ENCODE data around the gene PLCB1. TPM values are rescaled to one million over a fixed set of nuclear protein-coding genes. Genes with fewer than 3 reads are reported as not detected.

The PLCB1 gene
- total and polyA plus RNA-seq, 3 experiments from 2014 or later = 8.5 to 9.9 (median 8.8) TPM

DNA sequence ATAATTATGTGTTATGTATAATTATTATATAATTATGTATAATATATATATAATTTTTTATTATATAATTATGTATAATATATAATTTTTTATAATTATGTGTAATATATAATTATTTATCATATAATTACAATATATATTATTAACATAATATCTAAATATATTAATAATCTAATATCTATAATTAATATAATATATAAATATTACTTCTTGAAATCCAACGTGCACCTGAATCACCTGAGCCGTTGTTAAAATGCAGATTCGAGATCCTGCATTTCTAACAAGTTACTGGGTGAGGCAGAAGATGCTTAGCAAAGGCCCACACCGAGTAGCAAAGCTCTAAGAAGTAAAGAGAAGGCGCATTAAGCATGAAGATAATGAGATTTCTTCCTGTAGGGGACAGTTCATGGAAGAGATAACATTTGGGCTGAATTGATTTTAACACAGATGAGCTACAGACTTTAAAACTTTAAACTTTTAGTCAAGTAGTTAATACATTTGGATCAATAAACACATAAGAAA is 530.4 kb downstream of the PLCB1 start:
- peaks cover 1 to 12% (median 4%) of the 10 kb centered on the region in 3 donors for H3K36me3 Mint-ChIP-seq

DNA sequence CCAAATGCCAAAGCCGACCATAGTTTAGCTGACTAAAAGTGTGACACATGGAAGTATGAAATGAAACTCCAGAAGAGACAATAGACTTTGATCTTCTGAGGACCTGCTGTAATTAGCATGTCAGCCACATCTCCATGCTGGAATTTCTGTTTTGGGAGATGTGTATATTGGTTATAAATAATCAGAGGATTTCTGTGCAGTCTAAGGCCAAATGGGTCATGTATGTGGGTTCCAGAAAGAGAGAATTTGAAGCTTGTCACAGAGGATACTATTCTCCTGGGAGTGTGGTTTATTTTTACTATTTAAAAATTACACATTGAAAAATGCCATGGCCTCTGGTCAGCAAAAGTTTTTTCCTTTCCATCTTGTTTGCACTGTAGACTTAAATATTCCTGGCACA is 531.4 kb downstream of the PLCB1 start:
- POLR2A ChIA-PET = no interaction called here
- CTCF ChIA-PET = no interaction called here

More for the DNA sequence above, 530.4 kb downstream of the PLCB1 start:
- no peak overlapping the region for H3K27ac ChIP-seq (ENCODE audit: low read depth, low read length)
- Mint-ChIP-seq H3K27me3 (no peaks in the 10 kb centered on the region), H3K4me1 (no peaks in the 10 kb centered on the region), H3K9me3 (no peaks in the 10 kb centered on the region), H3K4me3 (no peak overlapping the region), H3K27ac (no peak overlapping the region)
- no peak for DNase-seq
- POLR2A ChIA-PET = no interaction called here
- H3K9me3 ChIP-seq (ENCODE audit: low read length) = no peaks in the 10 kb centered on the region
- CTCF ChIA-PET = no interaction called here
- no peaks in the 10 kb centered on the region for H3K4me1 ChIP-seq (ENCODE audit: insufficient read depth, low read length)
- H3K36me3 ChIP-seq (ENCODE audit: insufficient read depth, low read length) = no peaks in the 10 kb centered on the region
- H3K27me3 ChIP-seq (ENCODE audit: insufficient read depth, low read length, poor library complexity, severe bottlenecking) = no peaks in the 10 kb centered on the region
- H3K4me3 ChIP-seq (ENCODE audit: low read length) = no peak overlapping the region

DNA sequence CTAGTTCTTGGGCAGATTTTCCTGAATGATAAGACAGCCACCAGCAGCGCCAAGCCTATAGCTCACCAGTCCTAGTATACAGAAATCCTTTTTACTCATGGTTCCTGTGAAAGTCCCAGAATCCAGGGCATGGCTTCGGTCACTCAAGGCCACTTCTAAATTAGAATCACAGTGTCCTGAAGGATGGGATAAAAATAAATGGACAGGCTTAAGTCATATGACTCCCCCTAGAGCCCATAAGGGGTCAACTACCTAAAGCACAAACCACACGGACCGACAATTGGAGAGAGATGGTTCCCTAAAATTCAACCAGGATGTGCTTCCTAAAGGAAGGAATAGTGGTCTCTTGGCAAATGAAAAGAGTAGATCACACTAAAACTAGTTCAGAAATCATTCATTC is 532.7 kb downstream of the PLCB1 start:
- Histone ChIP-seq H3K36me3 (ENCODE audit: insufficient read depth, low read length) (no peaks in the 10 kb centered on the region), H3K9me3 (ENCODE audit: low read length) (no peaks in the 10 kb centered on the region), H3K4me3 (ENCODE audit: low read length) (no peak overlapping the region), H3K27me3 (ENCODE audit: insufficient read depth, low read length, poor library complexity, severe bottlenecking) (no peaks in the 10 kb centered on the region), H3K27ac (ENCODE audit: low read depth, low read length) (no peak overlapping the region), H3K4me1 (ENCODE audit: insufficient read depth, low read length) (no peaks in the 10 kb centered on the region)
- Mint-ChIP-seq H3K9me3 (no peaks in the 10 kb centered on the region), H3K4me1 (peaks cover 10 to 19% (median 15%) of the 10 kb centered on the region in 3 donors), H3K4me3 (no peak overlapping the region), H3K36me3 (peaks cover 3 to 7% (median 4%) of the 10 kb centered on the region in 3 donors), H3K27me3 (no peaks in the 10 kb centered on the region), H3K27ac (no peak overlapping the region)
- no peak for DNase-seq
- ChIA-PET CTCF (no interaction called here), POLR2A (no interaction called here)

More for the DNA sequence above, 531.4 kb downstream of the PLCB1 start:
- DNase-seq = no peak
- Histone ChIP-seq H3K27ac (ENCODE audit: low read depth, low read length) (no peak overlapping the region), H3K27me3 (ENCODE audit: insufficient read depth, low read length, poor library complexity, severe bottlenecking) (no peaks in the 10 kb centered on the region), H3K36me3 (ENCODE audit: insufficient read depth, low read length) (no peaks in the 10 kb centered on the region), H3K4me1 (ENCODE audit: insufficient read depth, low read length) (no peaks in the 10 kb centered on the region), H3K9me3 (ENCODE audit: low read length) (no peaks in the 10 kb centered on the region), H3K4me3 (ENCODE audit: low read length) (no peak overlapping the region)
- no peaks in the 10 kb centered on the region for H3K27me3 Mint-ChIP-seq
- H3K36me3 Mint-ChIP-seq = peaks cover 1 to 10% (median 4%) of the 10 kb centered on the region in 3 donors
- H3K4me3 Mint-ChIP-seq = no peak overlapping the region
- H3K9me3 Mint-ChIP-seq = no peaks in the 10 kb centered on the region
- peaks cover 1 to 8% (median 1%) of the 10 kb centered on the region in 3 donors for H3K4me1 Mint-ChIP-seq
- no peak overlapping the region for H3K27ac Mint-ChIP-seq

DNA sequence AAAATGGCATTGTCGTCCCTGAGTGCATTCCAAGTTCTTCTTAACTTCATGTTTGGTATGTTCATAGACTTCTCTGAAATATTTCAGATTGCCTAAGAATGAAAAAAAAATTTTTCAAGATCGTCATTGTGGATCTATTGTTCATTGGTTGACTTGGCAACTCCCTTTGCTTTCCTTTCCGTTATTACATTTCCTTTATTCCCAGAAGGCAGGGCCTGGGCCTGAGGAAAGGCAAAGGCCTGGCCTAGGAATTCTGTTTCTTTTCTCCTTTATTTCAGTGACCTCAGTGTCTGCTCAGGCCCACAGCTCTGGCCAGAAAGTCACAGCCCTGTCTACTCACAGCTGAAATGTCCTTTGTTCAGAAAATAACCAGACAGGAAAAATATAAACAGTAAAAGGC is 535.2 kb downstream of the PLCB1 start:
- Mint-ChIP-seq H3K4me3 (no peak overlapping the region), H3K27ac (no peak overlapping the region), H3K4me1 (peaks cover 16 to 29% (median 25%) of the 10 kb centered on the region in 3 donors), H3K27me3 (no peaks in the 10 kb centered on the region), H3K9me3 (no peaks in the 10 kb centered on the region), H3K36me3 (peaks cover 0 to 4% (median 2%) of the 10 kb centered on the region in 3 donors)
- Histone ChIP-seq H3K36me3 (ENCODE audit: insufficient read depth, low read length) (no peaks in the 10 kb centered on the region), H3K27ac (ENCODE audit: low read depth, low read length) (no peak overlapping the region), H3K9me3 (ENCODE audit: low read length) (no peaks in the 10 kb centered on the region), H3K4me1 (ENCODE audit: insufficient read depth, low read length) (no peaks in the 10 kb centered on the region), H3K4me3 (ENCODE audit: low read length) (no peak overlapping the region), H3K27me3 (ENCODE audit: insufficient read depth, low read length, poor library complexity, severe bottlenecking) (no peaks in the 10 kb centered on the region)
- ChIA-PET CTCF (no interaction called here), POLR2A (no interaction called here)
- DNase-seq = no peak

DNA sequence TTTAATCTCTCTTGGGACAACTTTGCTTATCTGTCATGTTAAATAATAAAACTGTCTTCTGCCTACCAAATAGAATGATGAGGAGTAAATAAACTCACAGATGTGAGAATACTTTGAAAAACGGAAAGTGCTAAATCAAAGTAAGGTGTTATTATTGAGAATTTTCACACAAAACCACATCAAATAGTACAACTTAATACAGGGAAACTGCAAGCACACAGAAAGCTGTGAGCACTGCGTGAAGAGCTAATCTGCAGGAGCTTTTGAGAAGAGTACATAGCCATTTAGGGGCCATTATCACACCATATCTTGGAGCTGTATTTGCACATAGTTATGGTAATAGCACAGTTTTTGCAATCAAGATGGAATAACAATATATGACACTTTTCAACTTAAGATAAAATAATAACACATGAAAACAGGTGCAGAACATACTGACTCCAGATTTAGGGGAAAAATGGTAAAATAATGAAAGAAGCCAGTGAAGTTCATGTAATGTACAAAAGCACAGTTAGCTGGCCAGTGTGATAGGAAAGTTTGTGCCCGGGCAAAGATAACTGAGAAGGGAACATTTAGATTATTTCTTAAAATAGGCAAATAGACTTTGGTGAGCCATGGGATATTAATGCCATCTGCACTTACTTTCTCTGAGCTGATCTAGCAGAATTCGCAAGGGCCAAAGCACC is 538.3 kb downstream of the PLCB1 start:
- Mint-ChIP-seq H3K27ac (no peak overlapping the region), H3K27me3 (no peaks in the 10 kb centered on the region), H3K4me1 (peaks cover 16 to 29% (median 25%) of the 10 kb centered on the region in 3 donors), H3K36me3 (peaks cover 3 to 20% (median 5%) of the 10 kb centered on the region in 3 donors), H3K9me3 (no peaks in the 10 kb centered on the region), H3K4me3 (no peak overlapping the region)
- H3K36me3 ChIP-seq (ENCODE audit: insufficient read depth, low read length) = no peaks in the 10 kb centered on the region
- CTCF ChIA-PET = no interaction called here
- H3K4me3 ChIP-seq (ENCODE audit: low read length) = no peak overlapping the region
- no peak overlapping the region for H3K27ac ChIP-seq (ENCODE audit: low read depth, low read length)
- no peak for DNase-seq
- H3K9me3 ChIP-seq (ENCODE audit: low read length) = no peaks in the 10 kb centered on the region
- no peaks in the 10 kb centered on the region for H3K27me3 ChIP-seq (ENCODE audit: insufficient read depth, low read length, poor library complexity, severe bottlenecking)
- no peaks in the 10 kb centered on the region for H3K4me1 ChIP-seq (ENCODE audit: insufficient read depth, low read length)
- POLR2A ChIA-PET = no interaction called here

DNA sequence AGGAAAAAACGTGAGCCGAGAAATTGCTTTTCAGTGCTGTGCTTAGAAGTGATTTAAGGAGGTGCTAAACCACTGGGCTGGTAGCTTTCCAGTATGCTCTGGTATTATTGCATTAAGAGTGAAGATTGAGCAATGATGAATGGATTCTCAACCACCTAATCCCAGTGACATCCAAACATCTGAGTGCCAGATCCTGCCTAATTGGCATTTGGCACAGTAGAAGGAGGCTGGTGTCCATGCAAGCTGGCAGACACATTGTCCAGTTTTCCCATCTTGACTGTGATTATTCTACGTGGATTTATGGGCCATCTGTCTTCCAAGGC is 538.8 kb downstream of the PLCB1 start:
- H3K27me3 ChIP-seq (ENCODE audit: insufficient read depth, low read length, poor library complexity, severe bottlenecking) = no peaks in the 10 kb centered on the region
- no peak overlapping the region for H3K27ac ChIP-seq (ENCODE audit: low read depth, low read length)
- H3K36me3 ChIP-seq (ENCODE audit: insufficient read depth, low read length) = no peaks in the 10 kb centered on the region
- Mint-ChIP-seq H3K4me1 (peaks cover 16 to 29% (median 25%) of the 10 kb centered on the region in 3 donors), H3K27ac (no peak overlapping the region), H3K4me3 (no peak overlapping the region), H3K27me3 (no peaks in the 10 kb centered on the region), H3K9me3 (peaks cover 0 to 4% (median 0%) of the 10 kb centered on the region in 5 donors), H3K36me3 (peaks cover 3 to 25% (median 8%) of the 10 kb centered on the region in 3 donors)
- no peak overlapping the region for H3K4me3 ChIP-seq (ENCODE audit: low read length)
- no peaks in the 10 kb centered on the region for H3K9me3 ChIP-seq (ENCODE audit: low read length)
- no peaks in the 10 kb centered on the region for H3K4me1 ChIP-seq (ENCODE audit: insufficient read depth, low read length)
- ChIA-PET CTCF (no interaction called here), POLR2A (no interaction called here)
- DNase-seq = no peak

DNA sequence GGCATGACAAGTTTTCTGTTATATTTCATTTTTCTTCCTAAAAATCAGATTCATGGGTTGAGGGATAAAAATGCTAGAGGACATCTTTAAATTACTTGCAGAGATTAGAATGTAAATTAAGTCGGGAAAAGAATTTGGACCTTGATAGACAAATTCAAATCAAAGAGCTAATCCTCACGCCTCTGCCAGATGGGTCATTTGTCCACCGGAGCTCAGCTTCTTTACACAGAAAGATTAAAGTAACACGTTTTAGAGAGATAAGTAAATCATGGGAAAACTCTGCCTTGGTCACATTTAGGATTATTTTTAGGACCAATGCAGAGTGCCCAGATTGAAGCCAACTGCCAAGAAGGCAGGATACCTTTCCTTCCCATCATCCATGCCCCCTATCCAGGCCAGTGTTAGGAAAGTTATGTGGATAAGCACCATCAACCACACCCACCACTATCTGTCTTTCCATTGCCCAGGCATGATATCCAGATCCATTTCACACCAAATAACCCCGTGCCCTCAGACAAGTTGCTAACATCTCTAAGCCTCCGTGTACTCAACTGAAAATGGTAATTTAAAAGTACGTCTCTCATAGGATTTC is 539.4 kb downstream of the PLCB1 start:
- Histone ChIP-seq H3K36me3 (ENCODE audit: insufficient read depth, low read length) (no peaks in the 10 kb centered on the region), H3K4me1 (ENCODE audit: insufficient read depth, low read length) (no peaks in the 10 kb centered on the region), H3K27me3 (ENCODE audit: insufficient read depth, low read length, poor library complexity, severe bottlenecking) (no peaks in the 10 kb centered on the region), H3K27ac (ENCODE audit: low read depth, low read length) (no peak overlapping the region), H3K9me3 (ENCODE audit: low read length) (no peaks in the 10 kb centered on the region), H3K4me3 (ENCODE audit: low read length) (no peak overlapping the region)
- POLR2A ChIA-PET = no interaction called here
- CTCF ChIA-PET = no interaction called here
- peaks cover 16 to 29% (median 25%) of the 10 kb centered on the region in 3 donors for H3K4me1 Mint-ChIP-seq
- H3K4me3 Mint-ChIP-seq = no peak overlapping the region
- H3K9me3 Mint-ChIP-seq = peaks cover 0 to 6% (median 2%) of the 10 kb centered on the region in 5 donors
- H3K27me3 Mint-ChIP-seq = no peaks in the 10 kb centered on the region
- H3K36me3 Mint-ChIP-seq = peaks cover 3 to 26% (median 8%) of the 10 kb centered on the region in 3 donors
- H3K27ac Mint-ChIP-seq = no peak overlapping the region
- no peak for DNase-seq

DNA sequence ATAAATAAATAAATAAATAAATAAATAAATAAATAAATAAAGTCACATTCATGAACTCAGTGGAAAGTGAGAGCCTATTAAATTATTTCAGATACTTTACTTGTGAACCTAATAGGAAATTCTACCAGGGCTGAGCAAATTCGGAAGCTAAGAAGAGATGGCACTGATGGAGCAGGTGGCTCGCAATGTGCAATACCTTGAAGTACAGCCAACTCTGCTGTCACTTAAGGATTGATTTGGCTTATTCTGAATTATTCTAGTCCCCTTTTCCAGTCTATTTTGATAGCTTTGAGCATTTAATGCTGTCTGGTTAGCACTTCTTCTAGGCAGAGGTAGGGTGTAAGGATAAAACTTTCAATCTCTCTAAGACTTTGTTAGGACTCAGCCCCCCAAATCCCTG is 541.0 kb downstream of the PLCB1 start:
- peaks cover 0 to 10% (median 2%) of the 10 kb centered on the region in 5 donors for H3K9me3 Mint-ChIP-seq
- Histone ChIP-seq H3K4me1 (ENCODE audit: insufficient read depth, low read length) (no peaks in the 10 kb centered on the region), H3K4me3 (ENCODE audit: low read length) (no peak overlapping the region), H3K9me3 (ENCODE audit: low read length) (no peaks in the 10 kb centered on the region), H3K36me3 (ENCODE audit: insufficient read depth, low read length) (no peaks in the 10 kb centered on the region), H3K27ac (ENCODE audit: low read depth, low read length) (no peak overlapping the region), H3K27me3 (ENCODE audit: insufficient read depth, low read length, poor library complexity, severe bottlenecking) (no peaks in the 10 kb centered on the region)
- no peaks in the 10 kb centered on the region for H3K27me3 Mint-ChIP-seq
- H3K4me1 Mint-ChIP-seq = peaks cover 16 to 25% (median 23%) of the 10 kb centered on the region in 3 donors
- DNase-seq = no peak
- CTCF ChIA-PET = no interaction called here
- H3K36me3 Mint-ChIP-seq = peaks cover 3 to 31% (median 8%) of the 10 kb centered on the region in 3 donors
- H3K4me3 Mint-ChIP-seq = no peak overlapping the region
- POLR2A ChIA-PET = no interaction called here
- H3K27ac Mint-ChIP-seq = no peak overlapping the region
